ENCODE measurements around the gene WFDC8.

DNA sequence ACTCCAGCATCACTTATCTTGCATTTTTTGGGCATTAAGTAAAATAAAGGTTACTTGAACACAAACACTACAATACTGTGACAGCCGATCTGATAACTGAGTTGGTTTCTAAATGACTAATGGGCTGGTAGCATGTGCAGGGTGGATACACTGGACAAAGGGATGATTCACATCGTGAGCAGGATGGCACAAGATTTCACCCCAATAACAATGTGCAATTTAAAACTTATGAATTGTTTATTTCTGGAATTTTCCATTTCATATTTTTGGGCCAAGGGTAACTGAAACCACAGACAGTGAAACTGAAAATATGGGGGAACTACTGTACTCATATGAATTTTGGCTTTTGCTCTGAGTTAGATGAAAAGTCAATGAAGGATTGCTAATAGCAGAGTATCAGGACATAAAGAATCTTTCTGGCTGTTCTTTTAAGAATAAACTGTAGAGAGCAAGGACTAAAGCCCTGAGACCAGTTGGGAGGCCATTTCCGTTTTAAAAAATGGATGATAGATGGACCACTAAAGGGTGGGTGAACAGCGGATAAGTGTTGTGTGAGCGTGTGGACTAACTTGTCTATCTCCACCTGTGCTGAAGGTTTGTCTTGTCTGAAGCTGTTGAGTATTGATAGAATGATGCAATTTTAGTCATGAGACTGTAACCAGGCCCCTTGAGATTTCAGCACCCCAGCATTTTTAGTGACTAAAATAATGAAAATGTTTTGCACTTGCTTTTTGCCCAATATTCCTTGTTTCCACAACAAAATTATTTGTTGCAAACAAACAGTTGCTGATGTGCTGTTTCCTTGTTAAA, 71.9 kb downstream of the WFDC8 start:
- TF ChIP-seq, protein P1, sequence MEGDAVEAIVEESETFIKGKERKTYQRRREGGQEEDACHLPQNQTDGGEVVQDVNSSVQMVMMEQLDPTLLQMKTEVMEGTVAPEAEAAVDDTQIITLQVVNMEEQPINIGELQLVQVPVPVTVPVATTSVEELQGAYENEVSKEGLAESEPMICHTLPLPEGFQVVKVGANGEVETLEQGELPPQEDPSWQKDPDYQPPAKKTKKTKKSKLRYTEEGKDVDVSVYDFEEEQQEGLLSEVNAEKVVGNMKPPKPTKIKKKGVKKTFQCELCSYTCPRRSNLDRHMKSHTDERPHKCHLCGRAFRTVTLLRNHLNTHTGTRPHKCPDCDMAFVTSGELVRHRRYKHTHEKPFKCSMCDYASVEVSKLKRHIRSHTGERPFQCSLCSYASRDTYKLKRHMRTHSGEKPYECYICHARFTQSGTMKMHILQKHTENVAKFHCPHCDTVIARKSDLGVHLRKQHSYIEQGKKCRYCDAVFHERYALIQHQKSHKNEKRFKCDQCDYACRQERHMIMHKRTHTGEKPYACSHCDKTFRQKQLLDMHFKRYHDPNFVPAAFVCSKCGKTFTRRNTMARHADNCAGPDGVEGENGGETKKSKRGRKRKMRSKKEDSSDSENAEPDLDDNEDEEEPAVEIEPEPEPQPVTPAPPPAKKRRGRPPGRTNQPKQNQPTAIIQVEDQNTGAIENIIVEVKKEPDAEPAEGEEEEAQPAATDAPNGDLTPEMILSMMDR (IDR thresholded peaks at IDR 0.05), result no peak
- TF ChIP-seq POLR2A (IDR thresholded peaks at IDR 0.05) (no peak), POLR2AphosphoS5 (IDR thresholded peaks at IDR 0.05) (no peak)

Measured in gastroesophageal sphincter (tissue), 3 donors.